ENCODE data around the gene CST3.
"Not testable (repeated sequence)": the region's sequence is repeated elsewhere in the genome, so short reads cannot be mapped to it uniquely, and the experiment has no call there.

CST3 gene

GRCh38 chr20:23640671-23641667, 3.2 kb upstream of the CST3 start:
- no peak for DNase-seq

GRCh38 chr20:23640018-23640601, 2.4 kb upstream of the CST3 start:
- no peak for DNase-seq

- no peak for DNase-seq
These were observed 1.8 kb upstream of the CST3 start for GRCh38 chr20:23639490-23639958.

GRCh38 chr20:23638309-23638708, 554 bp upstream of the CST3 start:
- no peak for DNase-seq

- DNase-seq: no peak
These were observed 860 bp downstream of the CST3 start for GRCh38 chr20:23636908-23637281.

GRCh38 chr20:23636182-23636907, 1.4 kb downstream of the CST3 start:
- DNase-seq: no peak

GRCh38 chr20:23635768-23636090, 2.0 kb downstream of the CST3 start:
- not testable (repeated sequence) for DNase-seq

GRCh38 chr20:23634985-23635767, 2.6 kb downstream of the CST3 start:
- DNase-seq: no peak

- no peak for DNase-seq
These were observed 3.5 kb downstream of the CST3 start for GRCh38 chr20:23634044-23634801.

GRCh38 chr20:23632711-23633573, 4.8 kb downstream of the CST3 start:
- DNase-seq: no peak

GRCh38 chr20:23631981-23632710, 5.6 kb downstream of the CST3 start:
- DNase-seq: no peak

- DNase-seq: no peak
These were observed 6.4 kb downstream of the CST3 start for GRCh38 chr20:23631226-23631822.

- no peak for DNase-seq
These were observed 7.3 kb downstream of the CST3 start for GRCh38 chr20:23630392-23630849.

- no peak for DNase-seq
These were observed 8.0 kb downstream of the CST3 start for GRCh38 chr20:23629542-23630391.

GRCh38 chr20:23629017-23629541, 8.7 kb downstream of the CST3 start:
- DNase-seq: no peak

- no peak for DNase-seq
These were observed 9.2 kb downstream of the CST3 start for GRCh38 chr20:23628402-23629016.

GRCh38 chr20:23627501-23627900, 10.3 kb downstream of the CST3 start:
- no peak for DNase-seq

- DNase-seq: no peak
These were observed 11.6 kb downstream of the CST3 start for GRCh38 chr20:23626040-23626620.
